HepG2 (cell line): ENCODE results near the gene SLC4A2. TPM values are rescaled to one million over a fixed set of nuclear protein-coding genes. Genes with fewer than 3 reads are reported as not detected.
A peak's percentile ranks its signal among the peaks of the same experiment; 100 is the strongest.

ENCODE experiments used
- AKAP8 ChIP-seq: sonication (generic); formaldehyde crosslinking; IDR thresholded peaks from 2 replicates; pipeline ENCODE4 v1.5.1; 2020; ENCODE audit warnings: mild to moderate bottlenecking, missing genetic modification reagents
- BORCS8-MEF2B ChIP-seq: sonication (generic); formaldehyde crosslinking; IDR thresholded peaks from 2 replicates; pipeline ENCODE4 v1.8.0; 2022; ENCODE audit warnings: mild to moderate bottlenecking, missing genetic modification reagents
- ELF3 ChIP-seq: IDR thresholded peaks from 2 replicates; pipeline ENCODE4 v1.6.1; 2016; ENCODE audit warnings: missing genetic modification reagents, missing compliant biosample characterization
- FIP1L1 ChIP-seq: fragments of 200-400 bp; formaldehyde crosslinking; IDR thresholded peaks from 2 replicates; pipeline ENCODE4 v1.6.1; 2018; ENCODE audit warnings: low read depth, mild to moderate bottlenecking, low read length, moderate library complexity, borderline replicate concordance; ENCODE audit not compliant: insufficient read depth
- HMGA1 ChIP-seq: sonication (generic); formaldehyde crosslinking; conservative IDR thresholded peaks from 2 replicates; pipeline ENCODE4 v1.4.0; 2020; ENCODE audit warnings: missing genetic modification reagents
- HOXA5 ChIP-seq: sonication (generic); formaldehyde crosslinking; IDR thresholded peaks from 2 replicates; pipeline ENCODE4 v1.4.0; 2020; ENCODE audit warnings: missing genetic modification reagents
- IKZF1 ChIP-seq: fragments of 450-650 bp; IDR thresholded peaks from 2 replicates; pipeline ENCODE4 v1.7.1; 2016
- KAT8 ChIP-seq: IDR thresholded peaks from 2 replicates; pipeline ENCODE4 v1.6.1; 2016; ENCODE audit warnings: missing genetic modification reagents, missing compliant biosample characterization
- KDM5B ChIP-seq: sonication (generic); formaldehyde crosslinking; IDR thresholded peaks from 2 replicates; pipeline ENCODE4 v1.4.0; 2020; ENCODE audit warnings: missing genetic modification reagents, mild to moderate bottlenecking, borderline replicate concordance
- KLF12 ChIP-seq: sonication (generic); formaldehyde crosslinking; IDR thresholded peaks from 2 replicates; pipeline ENCODE4 v1.4.0; 2020; ENCODE audit warnings: missing genetic modification reagents, borderline replicate concordance
- MEF2D ChIP-seq: sonication (generic); formaldehyde crosslinking; IDR thresholded peaks from 2 replicates; pipeline ENCODE4 v1.5.1; 2020; ENCODE audit warnings: mild to moderate bottlenecking, missing genetic modification reagents
- NFAT5 ChIP-seq: sonication (generic); formaldehyde crosslinking; IDR thresholded peaks from 2 replicates; pipeline ENCODE4 v1.4.0; 2020; ENCODE audit warnings: missing genetic modification reagents
- PAF1 ChIP-seq: IDR thresholded peaks from 2 replicates; pipeline ENCODE4 v1.6.1; 2016; ENCODE audit warnings: missing genetic modification reagents, missing compliant biosample characterization
- PATZ1 ChIP-seq: sonication (generic); formaldehyde crosslinking; IDR thresholded peaks from 2 replicates; pipeline ENCODE4 v1.4.0; 2020; ENCODE audit warnings: missing genetic modification reagents
- RXRB ChIP-seq: IDR thresholded peaks from 2 replicates; pipeline ENCODE4 v1.6.1; 2016; ENCODE audit warnings: borderline replicate concordance, missing genetic modification reagents, missing compliant biosample characterization
- SRY ChIP-seq: sonication (generic); formaldehyde crosslinking; IDR thresholded peaks from 2 replicates; pipeline ENCODE4 v1.8.0; 2022; ENCODE audit warnings: mild to moderate bottlenecking, missing genetic modification reagents
- TAF1 ChIP-seq: sonication (generic); formaldehyde crosslinking; IDR thresholded peaks from 2 replicates; pipeline ENCODE4 v1.4.0; 2020; ENCODE audit warnings: missing genetic modification reagents
- TCF7 ChIP-seq: sonication (generic); IDR thresholded peaks from 2 replicates; pipeline ENCODE4 v1.6.1; 2016; ENCODE audit warnings: antibody characterized with exemption, low read depth
- ZFX ChIP-seq: sonication (generic); formaldehyde crosslinking; IDR thresholded peaks from 2 replicates; pipeline ENCODE4 v1.4.0; 2020; ENCODE audit warnings: mild to moderate bottlenecking, low read depth, missing genetic modification reagents, moderate library complexity
- ZNF274 ChIP-seq: sonication (generic); formaldehyde crosslinking; IDR thresholded peaks from 2 replicates; pipeline ENCODE4 v1.5.1; 2020; ENCODE audit warnings: mild to moderate bottlenecking, missing genetic modification reagents
- ZNF343 ChIP-seq: sonication (generic); formaldehyde crosslinking; IDR thresholded peaks from 2 replicates; pipeline ENCODE4 v1.4.0; 2020; ENCODE audit warnings: mild to moderate bottlenecking, missing genetic modification reagents
- ZNF629 ChIP-seq: sonication (generic); formaldehyde crosslinking; conservative IDR thresholded peaks from 2 replicates; pipeline ENCODE4 v1.5.0; 2020; ENCODE audit warnings: missing genetic modification reagents
- polyA plus RNA-seq, 8 experiments: library from polyadenylated mRNA; depleted of rRNA in 3 of 8; stranded (reverse) in 7 of 8; unstranded in 1 of 8; fragments of >200 nt; fragmentation: Illumina TruSeq in 4 of 8; extraction: Trizol in 4 of 8; gene quantifications; 2 replicates each; pipeline versions ENCODE4 v1.2.1 to v1.2.3, GENCODE V29; 2011 to 2016; ENCODE audit warnings: low read depth in 4 of 8, missing spikeins in 1 of 8, mixed read lengths in 1 of 8; ENCODE audit not compliant: insufficient read depth in 1 of 8
- total RNA-seq, 5 experiments: library from RNA; depleted of rRNA; stranded (reverse); fragments of >200 nt; fragmentation: Illumina TruSeq; extraction: Trizol; gene quantifications; 2 replicates each; pipeline ENCODE4 v1.2.3, GENCODE V29; 2016; ENCODE audit warnings: low read depth in 1 of 5
- TF ChIP-seq, protein P1 (sequence below): sonication (generic); formaldehyde crosslinking; conservative IDR thresholded peaks from 2 replicates; pipeline ENCODE4 v1.8.0; 2022; ENCODE audit warnings: low read depth, missing genetic modification reagents

The SLC4A2 gene
- total and polyA plus RNA-seq, 2 of the 13 experiments (the other 11 are each of a cell fraction or from before 2014, with no cell fraction given): 51.9 to 73.4 TPM

DNA sequence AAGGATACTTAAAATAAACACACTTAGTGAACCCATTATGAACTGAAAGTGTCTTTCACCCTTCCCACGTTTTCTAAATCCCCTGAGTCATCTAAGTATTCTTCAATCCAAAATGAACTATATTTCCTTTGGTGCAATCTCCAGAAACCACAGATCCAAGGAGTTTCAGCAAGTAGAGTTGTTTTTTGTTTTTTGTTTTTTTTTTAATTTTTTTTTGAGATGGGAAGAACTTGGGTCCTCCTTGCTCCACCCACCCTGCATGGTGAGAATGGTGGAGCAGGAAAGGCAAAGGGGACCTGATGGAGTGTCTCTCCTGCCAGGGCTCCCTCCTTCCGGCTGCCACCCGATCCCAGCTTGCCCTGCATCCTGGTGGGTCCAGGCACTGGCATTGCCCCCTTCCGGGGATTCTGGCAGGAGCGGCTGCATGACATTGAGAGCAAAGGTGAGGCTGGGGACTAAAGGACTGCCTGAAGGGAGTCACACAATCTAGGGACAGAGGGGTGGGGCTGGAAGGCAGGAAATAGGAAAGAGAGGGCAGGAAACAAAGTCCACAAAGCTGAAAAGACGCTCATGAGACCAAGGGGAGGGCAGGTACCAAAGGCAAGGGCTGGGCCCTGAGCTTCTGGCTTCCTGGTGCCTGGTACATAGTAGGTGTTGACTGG lies 47.2 kb upstream of the SLC4A2 start (continued):
- TF ChIP-seq PATZ1: peak; percentile 62; the same call in 1 of the 2 replicates
- peak; percentile 20; the same call in 1 of the 2 replicates for TF ChIP-seq BORCS8-MEF2B (CRISPR knock-in tag)
- no peak for TF ChIP-seq HMGA1
- 0 out of 2 replicates have a peak, but pooled peaks have one; percentile 20 for TF ChIP-seq ZNF629 (CRISPR knock-in tag)
- 0 out of 2 replicates have a peak, but pooled peaks have one; percentile 39 for TF ChIP-seq NFAT5 (CRISPR knock-in tag)
- peak; percentile 79; the same call in 1 of the 2 replicates for TF ChIP-seq SRY (CRISPR knock-in tag)
- no peak for TF ChIP-seq TCF7
- no peak for TF ChIP-seq PAF1
- peak; percentile 79 for TF ChIP-seq ELF3 (CRISPR knock-in tag)
- TF ChIP-seq KAT8 (CRISPR knock-in tag): peak; percentile 61
- TF ChIP-seq ZNF274 (CRISPR knock-in tag): 0 out of 2 replicates have a peak, but pooled peaks have one; percentile 27
- no peak for TF ChIP-seq IKZF1
- no peak for TF ChIP-seq AKAP8 (CRISPR knock-in tag)
- TF ChIP-seq ZFX (CRISPR knock-in tag): peak; percentile 70
- TF ChIP-seq KDM5B (CRISPR knock-in tag): peak; percentile 29; the same call in 1 of the 2 replicates
- TF ChIP-seq ZNF343: 0 out of 2 replicates have a peak, but pooled peaks have one; percentile 42
- no peak; the same call in 1 of the 2 replicates for TF ChIP-seq KLF12
- peak; percentile 73 for TF ChIP-seq RXRB
- TF ChIP-seq, protein P1, sequence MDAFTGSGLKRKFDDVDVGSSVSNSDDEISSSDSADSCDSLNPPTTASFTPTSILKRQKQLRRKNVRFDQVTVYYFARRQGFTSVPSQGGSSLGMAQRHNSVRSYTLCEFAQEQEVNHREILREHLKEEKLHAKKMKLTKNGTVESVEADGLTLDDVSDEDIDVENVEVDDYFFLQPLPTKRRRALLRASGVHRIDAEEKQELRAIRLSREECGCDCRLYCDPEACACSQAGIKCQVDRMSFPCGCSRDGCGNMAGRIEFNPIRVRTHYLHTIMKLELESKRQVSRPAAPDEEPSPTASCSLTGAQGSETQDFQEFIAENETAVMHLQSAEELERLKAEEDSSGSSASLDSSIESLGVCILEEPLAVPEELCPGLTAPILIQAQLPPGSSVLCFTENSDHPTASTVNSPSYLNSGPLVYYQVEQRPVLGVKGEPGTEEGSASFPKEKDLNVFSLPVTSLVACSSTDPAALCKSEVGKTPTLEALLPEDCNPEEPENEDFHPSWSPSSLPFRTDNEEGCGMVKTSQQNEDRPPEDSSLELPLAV (CRISPR knock-in tag): no peak
- TF ChIP-seq FIP1L1: no peak
- TF ChIP-seq TAF1 (CRISPR knock-in tag): peak; percentile 18; the same call in 1 of the 2 replicates
- TF ChIP-seq HOXA5 (CRISPR knock-in tag): no peak; the same call in 1 of the 2 replicates
- 0 out of 2 replicates have a peak, but pooled peaks have one; percentile 23 for TF ChIP-seq MEF2D (CRISPR knock-in tag)
